Liver (tissue), 3 donors: ENCODE measurements around the gene NYAP1.

Experiments
- CTCF ChIP-seq: fragments of 150-350 bp; IDR thresholded peaks from 2 replicates; pipeline ENCODE4 v1.5.1; 2017; ENCODE audit warnings: improper control_type of control experiment, low read depth, low read length; ENCODE audit not compliant: missing input control
- JUND ChIP-seq, 2 donors: IDR thresholded peaks; 2 replicates each; pipeline ENCODE4 v1.6.1; 2016; ENCODE audit warnings: antibody characterized with exemption in 2 of 2
- SP1 ChIP-seq: IDR thresholded peaks from 2 replicates; pipeline ENCODE4 v1.6.1; 2018; ENCODE audit warnings: antibody characterized with exemption, mild to moderate bottlenecking
- TAF1 ChIP-seq: conservative IDR thresholded peaks from 2 replicates; pipeline ENCODE4 v1.6.1; 2016; ENCODE audit warnings: antibody characterized with exemption, mild to moderate bottlenecking
- YY1 ChIP-seq: IDR thresholded peaks from 2 replicates; pipeline ENCODE4 v1.6.1; 2016; ENCODE audit warnings: antibody characterized with exemption, mild to moderate bottlenecking
- donor health status: healthy.
- donor health status: healthy.

- TF ChIP-seq SP1 (no peak), CTCF (no peak), JUND (IDR thresholded peaks at IDR 0.05) (no peak), YY1 (no peak), TAF1 (no peak)
Observed at GRCh38 chr7:100441641-100442535, 41.8 kb upstream of the NYAP1 start.
